GM20000 (cell line): ENCODE data around the gene PDGFA.

Experiments
- DNase-seq: peaks from one replicate; pipeline ENCODE4 v3.0.0; 2012; ENCODE audit warnings: low spot score
- CTCF ChIP-seq: IDR thresholded peaks from 2 replicates; pipeline ENCODE4 v1.5.1; 2012; ENCODE audit warnings: mild to moderate bottlenecking, control low read depth; ENCODE audit errors: extremely low read depth, missing control alignments

PDGFA gene

GRCh38 chr7:461453-462172, 58.0 kb downstream of the PDGFA start:
- no peak for DNase-seq
- no peak for TF ChIP-seq CTCF

GRCh38 chr7:461117-461452, 58.6 kb downstream of the PDGFA start:
- no peak for TF ChIP-seq CTCF
- DNase-seq = no peak

GRCh38 chr7:460374-461116, 59.1 kb downstream of the PDGFA start:
- no peak for TF ChIP-seq CTCF
- no peak for DNase-seq

- TF ChIP-seq CTCF = no peak
- no peak for DNase-seq
Observed at GRCh38 chr7:459584-460373, 59.9 kb downstream of the PDGFA start.

GRCh38 chr7:458511-459245, 61.0 kb downstream of the PDGFA start:
- TF ChIP-seq CTCF = no peak
- DNase-seq = no peak

GRCh38 chr7:457814-458510, 61.7 kb downstream of the PDGFA start:
- TF ChIP-seq CTCF = no peak
- DNase-seq = no peak
